Body of pancreas (tissue), 4 donors: ENCODE results near the gene LRCH1.

Source experiments
- CTCF ChIP-seq, 7 experiments: fragments of 450-650 bp in 4 of 7; fragments of 200-600 bp in 3 of 7; sonication (generic) in 3 of 7; IDR thresholded peaks; one replicate each; pipeline ENCODE4 v1.5.1; 2016 to 2019; ENCODE audit warnings: antibody characterized with exemption in 7 of 7
- POLR2A ChIP-seq, 3 donors: fragments of 450-650 bp; IDR thresholded peaks; one replicate each; pipeline ENCODE4 v1.6.1; 2016; ENCODE audit warnings: antibody characterized with exemption in 3 of 3, mild to moderate bottlenecking in 2 of 3

- TF ChIP-seq POLR2A (IDR thresholded peaks at IDR 0.05) (no peak), CTCF (IDR thresholded peaks at IDR 0.05) (no peak)
Observed at GRCh38 chr13:46660857-46661256, 107.9 kb downstream of the LRCH1 start.
